Muscle layer of colon (tissue), 2 donors: ENCODE data around the gene DLL4.

Experiments used
- H3K27ac ChIP-seq: one replicate; pipeline ENCODE4 v1.7.0; 2013; ENCODE audit warnings: low read depth, mild to moderate bottlenecking, low read length, moderate library complexity
- H3K27me3 ChIP-seq, 2 donors: one replicate each; pipeline ENCODE4 v1.7.0; 2013; ENCODE audit warnings: low read length in 2 of 2, mild to moderate bottlenecking in 2 of 2; ENCODE audit not compliant: insufficient read depth in 2 of 2, control insufficient read depth in 1 of 2
- H3K36me3 ChIP-seq: one replicate; pipeline ENCODE4 v1.7.0; 2013; ENCODE audit warnings: mild to moderate bottlenecking, low read length; ENCODE audit not compliant: insufficient read depth
- H3K4me1 ChIP-seq: one replicate; pipeline ENCODE4 v1.7.0; 2013; ENCODE audit warnings: mild to moderate bottlenecking, low read length; ENCODE audit not compliant: insufficient read depth
- H3K4me3 ChIP-seq, 2 donors: one replicate each; pipeline ENCODE4 v1.7.0; 2013; ENCODE audit warnings: low read length in 2 of 2, low read depth in 1 of 2, mild to moderate bottlenecking in 1 of 2, moderate library complexity in 1 of 2
- H3K9ac ChIP-seq: one replicate; pipeline ENCODE4 v1.7.0; 2013; ENCODE audit warnings: low read length
- H3K9me3 ChIP-seq: one replicate; pipeline ENCODE4 v1.7.0; 2013; ENCODE audit warnings: mild to moderate bottlenecking, low read length
- donor health status: abdominal sarcoma.
- donor health status: Adenocarcinoma of cecum.

The DLL4 gene

DNA sequence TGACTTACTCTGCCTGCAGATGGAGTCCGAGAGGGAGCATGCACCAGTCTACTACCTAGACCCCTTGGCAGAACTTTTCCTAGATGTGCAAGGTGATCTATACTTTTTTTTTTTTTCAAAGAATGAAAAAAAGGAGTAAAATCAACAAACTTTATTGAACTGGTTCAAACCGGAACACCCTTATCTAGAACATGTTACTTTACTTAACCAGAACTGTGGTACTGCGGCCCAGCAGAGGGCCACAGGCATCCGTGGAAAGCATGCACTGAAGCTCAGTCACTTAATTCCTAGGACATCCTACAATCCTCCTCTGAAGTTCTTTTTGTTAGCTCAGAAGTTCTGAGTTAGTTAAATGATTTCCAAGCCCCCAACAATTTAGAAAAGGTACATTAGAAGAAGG lies 45.7 kb downstream of the DLL4 start:
- H3K27me3 ChIP-seq = no peaks in the 10 kb centered on the region
- H3K27ac ChIP-seq = no peak overlapping the region
- H3K36me3 ChIP-seq = peaks cover 41% of the 10 kb centered on the region
- no peaks in the 10 kb centered on the region for H3K9me3 ChIP-seq
- H3K9ac ChIP-seq = no peak overlapping the region
- H3K4me1 ChIP-seq = no peaks in the 10 kb centered on the region
- H3K4me3 ChIP-seq = no peak overlapping the region

DNA sequence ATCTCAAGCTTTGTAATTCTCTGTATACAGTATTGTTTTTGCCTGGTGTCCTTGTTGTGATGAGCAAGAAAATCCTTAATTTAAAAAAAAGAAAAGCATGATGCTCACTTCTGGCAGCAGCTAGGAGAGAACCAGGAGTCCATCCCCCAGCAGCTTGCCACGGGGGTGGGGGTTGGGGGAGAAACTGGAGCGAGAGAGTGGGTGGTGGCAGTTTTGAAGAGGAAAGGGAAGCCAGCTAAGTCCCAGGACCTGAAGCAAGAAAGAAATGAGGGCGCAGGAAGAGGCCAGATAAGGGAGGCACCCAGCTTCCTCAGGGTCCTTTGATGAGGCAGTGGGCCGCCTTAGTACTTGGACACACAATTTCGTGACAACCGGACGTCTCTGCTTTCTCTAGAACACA lies 47.7 kb downstream of the DLL4 start:
- H3K4me3 ChIP-seq = no peak overlapping the region
- no peaks in the 10 kb centered on the region for H3K9me3 ChIP-seq
- no peaks in the 10 kb centered on the region for H3K4me1 ChIP-seq
- H3K36me3 ChIP-seq = peaks cover 60% of the 10 kb centered on the region
- H3K27ac ChIP-seq = no peak overlapping the region
- H3K27me3 ChIP-seq = no peaks in the 10 kb centered on the region
- no peak overlapping the region for H3K9ac ChIP-seq

DNA sequence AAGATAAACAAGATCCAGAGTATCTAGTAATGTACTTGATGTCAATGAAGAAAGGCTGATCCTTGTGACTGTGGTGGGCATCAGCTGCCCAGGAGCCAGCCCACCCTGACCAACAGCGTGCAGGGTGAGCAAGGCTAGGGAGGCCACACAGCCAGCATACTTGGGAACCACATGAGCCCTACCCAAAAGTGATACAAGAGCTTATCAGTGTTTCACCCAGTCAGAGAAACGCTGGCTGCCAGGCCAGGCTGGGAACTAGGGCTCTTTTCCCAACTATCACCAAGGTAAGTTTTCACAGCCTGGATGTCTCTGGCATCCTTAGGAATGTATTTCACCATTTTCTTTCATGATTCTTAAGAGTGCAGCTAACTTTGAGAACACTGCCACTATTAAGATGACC lies 49.0 kb downstream of the DLL4 start:
- Histone ChIP-seq H3K4me1 (no peaks in the 10 kb centered on the region), H3K27me3 (no peaks in the 10 kb centered on the region), H3K36me3 (peaks cover 71% of the 10 kb centered on the region), H3K9ac (no peak overlapping the region), H3K27ac (no peak overlapping the region), H3K4me3 (no peak overlapping the region), H3K9me3 (no peaks in the 10 kb centered on the region)

DNA sequence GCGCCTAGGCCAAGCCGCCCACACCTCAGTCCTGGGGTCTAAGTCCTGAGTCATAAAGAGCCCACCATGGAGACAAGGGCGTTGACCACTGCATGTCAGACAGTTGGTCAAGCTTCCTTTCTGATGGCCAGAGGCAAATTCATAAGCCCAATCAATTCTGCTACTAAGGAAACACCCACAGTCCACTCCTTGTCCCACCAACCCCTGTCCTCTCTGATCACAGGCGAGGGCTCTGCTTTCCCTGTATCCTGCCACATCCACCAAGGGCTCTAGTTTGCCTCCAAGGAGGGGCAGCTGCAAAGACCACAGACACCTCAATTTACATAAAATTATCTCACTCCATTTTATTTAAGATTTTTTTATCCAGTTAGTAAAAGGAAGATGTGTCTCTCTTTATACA lies 49.4 kb downstream of the DLL4 start:
- Histone ChIP-seq H3K4me3 (no peak overlapping the region), H3K4me1 (no peaks in the 10 kb centered on the region), H3K9ac (no peak overlapping the region), H3K27ac (no peak overlapping the region), H3K9me3 (no peaks in the 10 kb centered on the region), H3K27me3 (no peaks in the 10 kb centered on the region), H3K36me3 (peaks cover 71% of the 10 kb centered on the region)

DNA sequence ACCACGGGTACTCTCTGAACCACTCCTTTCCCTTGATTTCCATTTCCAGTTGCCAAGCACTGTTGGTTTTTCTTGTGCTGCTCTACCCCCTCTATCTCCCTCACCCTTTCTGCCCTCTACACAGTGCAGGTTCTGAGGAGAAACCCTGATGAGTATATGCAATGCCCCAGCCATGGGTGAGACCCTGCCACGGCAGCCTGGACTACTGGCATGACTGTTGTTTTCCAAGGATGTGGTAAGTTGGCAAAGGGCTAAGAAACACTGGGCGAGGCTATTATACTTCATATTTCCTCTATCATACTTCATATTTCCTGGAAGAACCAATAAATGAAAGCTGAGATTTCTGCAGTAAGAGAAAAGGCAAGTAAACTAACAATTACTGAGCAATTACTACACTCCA lies 52.0 kb downstream of the DLL4 start:
- H3K9me3 ChIP-seq = no peaks in the 10 kb centered on the region
- H3K4me3 ChIP-seq = no peak overlapping the region
- H3K27ac ChIP-seq = no peak overlapping the region
- no peak overlapping the region for H3K9ac ChIP-seq
- no peaks in the 10 kb centered on the region for H3K4me1 ChIP-seq
- H3K36me3 ChIP-seq = peaks cover 89% of the 10 kb centered on the region
- no peaks in the 10 kb centered on the region for H3K27me3 ChIP-seq

DNA sequence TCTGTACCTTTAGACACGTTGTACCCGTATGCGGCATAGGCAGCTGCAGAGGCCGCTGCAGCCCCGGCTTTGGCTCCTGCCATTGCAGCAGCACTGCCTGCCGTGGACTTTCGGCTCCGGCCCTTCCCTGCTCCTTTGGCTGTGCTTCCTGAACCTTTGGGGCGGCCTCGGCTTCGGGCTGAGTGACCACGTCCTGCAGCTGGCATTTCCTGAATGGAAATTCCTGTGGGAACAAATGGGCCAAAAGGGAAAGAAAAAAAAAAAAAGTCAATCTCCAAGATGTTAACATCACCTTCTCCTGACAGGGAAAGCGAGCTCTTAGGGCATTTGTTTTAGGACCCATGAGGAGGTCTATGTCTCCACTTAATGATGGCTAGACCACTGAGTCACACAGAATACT lies 53.7 kb downstream of the DLL4 start:
- H3K27me3 ChIP-seq = no peaks in the 10 kb centered on the region
- no peak overlapping the region for H3K9ac ChIP-seq
- H3K27ac ChIP-seq = no peak overlapping the region
- H3K4me3 ChIP-seq = no peak overlapping the region
- H3K9me3 ChIP-seq = no peaks in the 10 kb centered on the region
- peaks cover 91% of the 10 kb centered on the region for H3K36me3 ChIP-seq
- no peaks in the 10 kb centered on the region for H3K4me1 ChIP-seq

DNA sequence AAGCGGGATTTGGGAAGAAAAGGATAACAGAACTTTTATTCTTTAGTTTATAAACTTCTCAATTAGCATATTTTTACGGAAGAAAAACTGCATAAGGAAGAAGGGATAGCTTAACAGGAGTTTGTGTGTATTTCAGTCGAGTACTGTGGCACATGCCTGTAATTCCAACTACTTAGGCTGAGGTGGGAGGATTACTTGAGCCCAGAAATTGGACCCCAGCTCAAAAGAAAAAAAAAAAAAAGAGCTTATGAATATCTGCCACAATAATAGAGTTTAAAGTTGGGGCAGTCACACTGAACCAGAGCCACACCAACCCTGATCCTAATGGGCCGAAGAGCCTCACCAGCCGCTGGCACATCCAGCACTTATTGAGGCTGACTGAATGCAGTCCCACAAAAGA lies 55.3 kb downstream of the DLL4 start:
- H3K4me3 ChIP-seq = no peak overlapping the region
- H3K9ac ChIP-seq = no peak overlapping the region
- H3K27ac ChIP-seq = no peak overlapping the region
- no peaks in the 10 kb centered on the region for H3K9me3 ChIP-seq
- H3K36me3 ChIP-seq = peaks cover 77% of the 10 kb centered on the region
- no peaks in the 10 kb centered on the region for H3K4me1 ChIP-seq
- no peaks in the 10 kb centered on the region for H3K27me3 ChIP-seq

DNA sequence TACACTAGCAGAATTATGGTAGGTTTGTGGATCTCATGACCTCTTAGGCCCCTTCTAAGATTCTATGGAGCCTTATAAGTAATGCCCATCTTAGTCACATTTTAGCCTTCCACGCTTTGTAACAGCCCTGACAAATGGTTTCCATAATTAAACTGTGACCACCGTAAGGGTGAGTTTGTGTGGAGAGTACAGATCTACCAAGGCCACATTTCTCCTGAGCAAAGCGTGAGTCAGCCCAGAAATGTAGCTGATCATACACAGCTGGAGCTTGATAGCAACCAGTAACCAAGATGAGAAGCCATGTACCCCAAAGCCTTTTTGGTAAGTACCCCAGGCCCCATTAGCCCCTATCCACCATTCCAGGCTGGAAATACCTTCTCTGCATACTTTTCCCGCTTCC lies 55.8 kb downstream of the DLL4 start:
- Histone ChIP-seq H3K4me3 (no peak overlapping the region), H3K9me3 (no peaks in the 10 kb centered on the region), H3K36me3 (peaks cover 71% of the 10 kb centered on the region), H3K9ac (no peak overlapping the region), H3K4me1 (no peaks in the 10 kb centered on the region), H3K27ac (no peak overlapping the region), H3K27me3 (no peaks in the 10 kb centered on the region)

DNA sequence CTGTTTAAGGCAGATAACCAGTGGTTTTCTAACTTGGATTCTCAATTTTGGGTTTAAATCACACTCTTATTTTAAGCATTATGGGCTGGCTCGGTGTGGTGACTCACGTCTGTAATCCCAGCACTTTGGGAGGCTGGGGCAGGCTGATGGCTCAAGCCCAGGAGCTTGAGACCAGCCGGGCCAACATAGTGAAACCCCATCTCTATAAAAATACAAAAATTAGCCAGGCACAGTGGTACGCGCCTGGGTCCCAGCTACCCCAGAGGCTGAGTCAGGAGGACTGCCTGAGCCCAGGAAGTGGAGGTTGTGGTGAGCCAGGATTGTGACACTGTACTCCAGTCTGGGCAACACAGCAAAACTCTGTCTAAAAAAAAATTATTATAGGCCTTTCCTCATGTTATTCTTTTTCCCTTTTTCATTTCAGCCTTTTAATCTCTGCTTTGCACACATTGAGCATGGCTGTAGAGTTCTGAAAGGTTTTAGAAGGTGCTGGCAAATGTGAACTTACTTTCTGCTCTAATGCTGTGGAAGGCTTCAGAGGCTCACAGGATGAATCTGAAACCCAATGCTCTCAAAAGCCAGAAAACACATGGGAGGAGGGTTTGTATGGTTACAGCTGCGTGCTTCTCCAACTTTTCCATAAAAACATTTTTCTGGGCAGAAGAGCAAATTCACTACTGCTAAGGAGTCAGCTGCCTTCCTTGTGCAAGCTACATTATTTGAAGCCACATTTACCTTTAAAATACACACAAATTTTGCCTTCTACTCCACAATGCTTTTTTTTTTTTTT lies 56.6 kb downstream of the DLL4 start:
- H3K27me3 ChIP-seq = no peaks in the 10 kb centered on the region
- no peak overlapping the region for H3K4me3 ChIP-seq
- no peaks in the 10 kb centered on the region for H3K9me3 ChIP-seq
- H3K27ac ChIP-seq = no peak overlapping the region
- no peak overlapping the region for H3K9ac ChIP-seq
- H3K36me3 ChIP-seq = peaks cover 63% of the 10 kb centered on the region
- H3K4me1 ChIP-seq = no peaks in the 10 kb centered on the region

DNA sequence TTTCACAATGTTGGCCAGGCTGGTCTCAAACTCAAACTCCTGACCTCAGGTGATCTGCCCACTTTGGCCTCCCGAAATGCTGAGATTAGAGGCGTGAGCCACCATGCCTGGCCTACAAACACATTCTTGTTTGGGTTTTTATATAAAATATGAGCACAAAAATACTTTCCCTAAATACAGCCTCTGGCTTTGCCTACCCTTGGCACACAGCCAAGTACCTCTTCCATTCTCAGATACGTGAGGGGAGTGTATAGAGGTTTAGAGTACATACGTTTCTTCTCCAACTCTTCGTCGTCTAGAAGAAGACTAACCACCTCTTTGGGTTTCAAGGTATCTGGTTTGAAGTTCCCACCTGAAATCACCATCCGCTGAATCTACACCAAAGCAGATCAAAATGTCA lies 57.7 kb downstream of the DLL4 start:
- Histone ChIP-seq H3K4me3 (no peak overlapping the region), H3K27me3 (no peaks in the 10 kb centered on the region), H3K9ac (no peak overlapping the region), H3K9me3 (no peaks in the 10 kb centered on the region), H3K36me3 (peaks cover 52% of the 10 kb centered on the region), H3K27ac (no peak overlapping the region), H3K4me1 (no peaks in the 10 kb centered on the region)

DNA sequence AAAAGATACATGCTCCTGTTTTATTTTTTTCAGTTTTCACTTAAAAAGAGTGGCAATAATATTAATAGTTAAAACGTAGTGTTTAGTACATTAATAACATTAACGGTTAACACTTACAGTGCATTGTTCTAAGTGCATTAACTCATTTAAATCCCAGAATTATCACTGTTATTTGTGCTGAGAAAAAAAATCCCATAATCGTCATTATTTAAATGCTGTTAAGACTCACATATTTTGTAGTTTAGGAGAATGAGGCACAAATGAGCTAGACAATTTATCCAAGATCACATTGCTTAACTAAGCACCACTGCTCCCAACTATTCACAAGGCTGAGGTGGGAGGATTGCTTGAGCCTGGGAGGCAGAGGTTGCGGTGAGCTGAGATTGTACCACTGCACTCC lies 59.0 kb downstream of the DLL4 start:
- Histone ChIP-seq H3K36me3 (peaks cover 41% of the 10 kb centered on the region), H3K9ac (no peak overlapping the region), H3K4me3 (no peak overlapping the region), H3K27me3 (no peaks in the 10 kb centered on the region), H3K9me3 (no peaks in the 10 kb centered on the region), H3K4me1 (peaks cover 11% of the 10 kb centered on the region), H3K27ac (no peak overlapping the region)
